Measurements from ENCODE around the gene OR6C75. TPM values are rescaled to one million over a fixed set of nuclear protein-coding genes. Genes with fewer than 3 reads are reported as not detected.
"Not testable (repeated sequence)": the region's sequence is repeated elsewhere in the genome, so short reads cannot be mapped to it uniquely, and the experiment has no call there.

The OR6C75 gene
- total RNA-seq, result not detected in 2 replicates
- polyA plus RNA-seq, result not detected in 2 replicates

- Histone ChIP-seq H3K36me3 (no peaks in the 10 kb centered on the region), H3K4me3 (no peak within 1 kb of the TSS), H3K27ac (no peak within 1 kb of the TSS), H3K27me3 (no peaks in the 10 kb centered on the region), H3K9me3 (ENCODE audit: low read depth) (no peaks in the 10 kb centered on the region), H3K4me1 (ENCODE audit: low read depth) (no peaks in the 10 kb centered on the region)
- no peak for TF ChIP-seq CTCF (IDR thresholded peaks at IDR 0.05; ENCODE audit: low read depth, low read length)
- no peak for DNase-seq (ENCODE audit: low read depth in 1 of 2, low spot score in 1 of 2)
These were observed at the start of gene OR6C75 for GRCh38 chr12:55362675-55363074. Gene OR6C75 (plus strand): TSS chr12:55362975. CDS start chr12:55365111, 2,136 bp downstream.

GRCh38 chr12:55314043-55314442 lies 48.7 kb upstream of the OR6C75 start, which contains the start of gene OR6C1:
Gene OR6C1 (plus strand): TSS chr12:55314343. CDS start chr12:55320600, 6,257 bp downstream.
- DNase-seq (ENCODE audit: low read depth in 1 of 2, low spot score in 1 of 2), result no peak
- Histone ChIP-seq H3K9me3 (ENCODE audit: low read depth) (no peaks in the 10 kb centered on the region), H3K27me3 (peaks cover 10% of the 10 kb centered on the region), H3K4me1 (ENCODE audit: low read depth) (no peaks in the 10 kb centered on the region), H3K4me3 (no peak within 1 kb of the TSS), H3K36me3 (no peaks in the 10 kb centered on the region), H3K27ac (no peak within 1 kb of the TSS)
- TF ChIP-seq CTCF (IDR thresholded peaks at IDR 0.05; ENCODE audit: low read depth, low read length), result no peak

GRCh38 chr12:55320201-55320600 lies 42.6 kb upstream of the OR6C75 start:
- Histone ChIP-seq H3K4me3 (no peak overlapping the region), H3K9me3 (ENCODE audit: low read depth) (no peaks in the 10 kb centered on the region), H3K27ac (no peak overlapping the region), H3K27me3 (no peaks in the 10 kb centered on the region), H3K4me1 (ENCODE audit: low read depth) (no peaks in the 10 kb centered on the region), H3K36me3 (no peaks in the 10 kb centered on the region)
- DNase-seq (ENCODE audit: low read depth in 1 of 2, low spot score in 1 of 2), result no peak
- no peak for TF ChIP-seq CTCF (IDR thresholded peaks at IDR 0.05; ENCODE audit: low read depth, low read length)

- H3K27ac ChIP-seq; H3K36me3 ChIP-seq; H3K27me3 ChIP-seq; DNase-seq (ENCODE audit: low read depth in 1 of 2, low spot score in 1 of 2); H3K4me1 ChIP-seq (ENCODE audit: low read depth); H3K4me3 ChIP-seq; H3K9me3 ChIP-seq (ENCODE audit: low read depth): not testable (repeated sequence)
These were observed 37.0 kb upstream of the OR6C75 start for GRCh38 chr12:55325801-55326200.

GRCh38 chr12:55330446-55330845 lies 32.3 kb upstream of the OR6C75 start, which contains the start of gene OR6C3:
Gene OR6C3 (plus strand): TSS chr12:55330746. CDS start chr12:55331701, 955 bp downstream.
- Histone ChIP-seq H3K9me3 (ENCODE audit: low read depth) (no peaks in the 10 kb centered on the region), H3K27me3 (no peaks in the 10 kb centered on the region), H3K36me3 (no peaks in the 10 kb centered on the region), H3K4me1 (ENCODE audit: low read depth) (no peaks in the 10 kb centered on the region), H3K27ac (no peak within 1 kb of the TSS), H3K4me3 (no peak within 1 kb of the TSS)
- no peak for DNase-seq (ENCODE audit: low read depth in 1 of 2, low spot score in 1 of 2)
- no peak for TF ChIP-seq CTCF (IDR thresholded peaks at IDR 0.05; ENCODE audit: low read depth, low read length)

- H3K27me3 ChIP-seq, result peaks cover 5% of the 10 kb centered on the region
- H3K4me1 ChIP-seq (ENCODE audit: low read depth), result no peaks in the 10 kb centered on the region
- DNase-seq (ENCODE audit: low read depth in 1 of 2, low spot score in 1 of 2), result no peak
- H3K36me3 ChIP-seq, result no peaks in the 10 kb centered on the region
- no peak overlapping the region for H3K27ac ChIP-seq
- no peaks in the 10 kb centered on the region for H3K9me3 ChIP-seq (ENCODE audit: low read depth)
- no peak for TF ChIP-seq CTCF (IDR thresholded peaks at IDR 0.05; ENCODE audit: low read depth, low read length)
- H3K4me3 ChIP-seq, result no peak overlapping the region
These were observed 26.8 kb upstream of the OR6C75 start for GRCh38 chr12:55336002-55336401.

- H3K4me3 ChIP-seq; DNase-seq (ENCODE audit: low read depth in 1 of 2, low spot score in 1 of 2); H3K36me3 ChIP-seq; H3K9me3 ChIP-seq (ENCODE audit: low read depth); H3K27me3 ChIP-seq; H3K27ac ChIP-seq; H3K4me1 ChIP-seq (ENCODE audit: low read depth): not testable (repeated sequence)
These were observed 7.4 kb upstream of the OR6C75 start for GRCh38 chr12:55355338-55355737.
